IgD-negative memory B cell (primary cell): ENCODE measurements around the gene ACADL. TPM values are rescaled to one million over a fixed set of nuclear protein-coding genes. Genes with fewer than 3 reads are reported as not detected.

Source experiments
- H3K27ac Mint-ChIP-seq, 3 donors: one replicate each; pipeline ENCODE4 v1.8.0; 2020 to 2022; ENCODE audit warnings: mild to moderate bottlenecking in 3 of 3, mixed read lengths in 3 of 3, moderate library complexity in 1 of 3
- H3K27me3 Mint-ChIP-seq: one replicate; pipeline ENCODE4 v1.8.0; 2021; ENCODE audit warnings: mixed read lengths
- H3K36me3 Mint-ChIP-seq: one replicate; pipeline ENCODE4 v1.8.0; 2020; ENCODE audit warnings: mild to moderate bottlenecking, mixed read lengths
- H3K4me1 Mint-ChIP-seq, 3 donors: one replicate each; pipeline ENCODE4 v1.8.0; 2020 to 2022; ENCODE audit warnings: mixed read lengths in 3 of 3, mild to moderate bottlenecking in 1 of 3
- H3K4me3 Mint-ChIP-seq, 4 donors: one replicate each; pipeline ENCODE4 v1.8.0; 2020 to 2022; ENCODE audit warnings: mild to moderate bottlenecking in 4 of 4, mixed read lengths in 4 of 4, moderate library complexity in 3 of 4
- H3K9me3 Mint-ChIP-seq, 3 donors: one replicate each; pipeline ENCODE4 v1.8.0; 2020 to 2021; ENCODE audit warnings: mixed read lengths in 3 of 3, mild to moderate bottlenecking in 1 of 3
- polyA plus RNA-seq: library from polyadenylated mRNA; unstranded; fragments of 300-500 nt; fragmentation: Illumina TruSeq; gene quantifications from one replicate; pipeline ENCODE4 v1.2.3, GENCODE V29; 2021

Gene ACADL
- polyA plus RNA-seq, 1 donor from 2014 or later = not detected

GRCh38 chr2:210227290-210228088, 2.2 kb upstream of the ACADL start:
- Mint-ChIP-seq H3K4me1 (peaks cover 0 to 4% (median 4%) of the 10 kb centered on the region in 3 donors), H3K4me3 (no peak overlapping the region), H3K9me3 (no peaks in the 10 kb centered on the region), H3K36me3 (no peaks in the 10 kb centered on the region), H3K27ac (no peak overlapping the region), H3K27me3 (peaks cover 22% of the 10 kb centered on the region)

DNA sequence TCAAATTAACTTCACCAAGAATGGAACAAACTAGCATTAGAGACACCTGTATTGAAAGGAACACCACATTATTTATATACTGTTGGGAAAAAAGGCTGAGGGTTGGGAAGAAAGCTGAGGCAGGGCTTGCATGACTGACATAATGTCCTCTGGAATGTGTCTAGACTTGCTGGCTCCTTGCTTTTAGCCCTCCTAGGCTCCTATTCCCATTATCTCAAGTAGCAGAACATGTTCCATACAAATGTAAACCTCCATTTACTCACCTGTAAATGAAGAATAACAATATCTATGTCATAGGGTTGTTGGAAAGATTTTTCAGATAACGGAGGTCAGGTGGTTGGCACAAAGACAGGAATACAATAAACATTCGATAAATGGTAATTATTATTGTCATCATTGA, 976 bp upstream of the ACADL start:
- no peaks in the 10 kb centered on the region for H3K36me3 Mint-ChIP-seq
- peaks cover 22% of the 10 kb centered on the region for H3K27me3 Mint-ChIP-seq
- no peak overlapping the region for H3K27ac Mint-ChIP-seq
- peak overlapping the region in 1 of 4 donors; percentile 54 for H3K4me3 Mint-ChIP-seq
- peaks cover 0 to 4% (median 4%) of the 10 kb centered on the region in 3 donors for H3K4me1 Mint-ChIP-seq
- no peaks in the 10 kb centered on the region for H3K9me3 Mint-ChIP-seq

- H3K27ac Mint-ChIP-seq = peak overlapping the region in 1 of 3 donors; percentile 35
- H3K4me3 Mint-ChIP-seq = peak overlapping the region in 1 of 4 donors; percentile 55
- H3K9me3 Mint-ChIP-seq = no peaks in the 10 kb centered on the region
- peaks cover 26% of the 10 kb centered on the region for H3K27me3 Mint-ChIP-seq
- H3K4me1 Mint-ChIP-seq = peaks cover 0 to 4% (median 4%) of the 10 kb centered on the region in 3 donors
- no peaks in the 10 kb centered on the region for H3K36me3 Mint-ChIP-seq
Measured at GRCh38 chr2:210224591-210224940, 681 bp downstream of the ACADL start.

DNA sequence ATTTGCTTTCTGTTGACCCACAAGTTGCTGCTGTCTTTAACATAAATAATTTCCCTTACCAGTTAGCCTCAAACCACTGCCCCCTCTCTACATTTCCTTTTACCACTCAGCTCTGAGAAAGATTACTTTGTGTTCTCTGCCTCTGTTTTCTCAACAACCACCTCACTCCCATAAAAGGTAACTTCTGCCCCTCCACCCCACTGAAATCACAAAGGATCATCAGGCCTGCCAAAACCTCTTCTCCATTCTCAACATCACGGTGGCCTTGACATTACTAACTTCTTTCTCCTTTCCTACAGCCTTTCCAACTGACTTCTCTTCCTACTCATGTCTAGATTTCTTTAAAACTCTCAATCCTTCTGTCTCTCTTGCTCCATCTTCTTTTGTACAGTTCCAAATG, 10.1 kb downstream of the ACADL start:
- no peaks in the 10 kb centered on the region for H3K27me3 Mint-ChIP-seq
- no peak overlapping the region for H3K4me3 Mint-ChIP-seq
- H3K9me3 Mint-ChIP-seq = no peaks in the 10 kb centered on the region
- H3K4me1 Mint-ChIP-seq = no peaks in the 10 kb centered on the region
- no peak overlapping the region for H3K27ac Mint-ChIP-seq
- H3K36me3 Mint-ChIP-seq = no peaks in the 10 kb centered on the region

DNA sequence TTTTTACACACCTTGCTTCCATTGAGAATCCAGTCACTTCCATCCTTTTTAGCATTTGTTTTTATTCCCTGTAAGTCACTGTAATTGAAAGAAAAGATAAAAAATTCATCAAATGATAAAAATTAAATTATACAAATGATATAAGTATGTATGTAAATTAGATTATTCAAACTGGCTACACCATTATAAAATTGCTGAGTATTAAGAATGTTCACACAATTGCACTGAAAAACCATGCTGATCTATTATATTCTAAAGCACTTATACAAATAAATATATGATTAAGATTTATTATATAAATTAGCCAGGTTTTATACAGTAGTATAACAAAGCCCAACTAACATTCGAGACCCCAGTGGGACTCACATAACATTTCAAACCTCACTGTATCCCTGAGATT, 15.1 kb downstream of the ACADL start:
- peaks cover 9% of the 10 kb centered on the region for H3K27me3 Mint-ChIP-seq
- no peaks in the 10 kb centered on the region for H3K4me1 Mint-ChIP-seq
- no peak overlapping the region for H3K4me3 Mint-ChIP-seq
- H3K27ac Mint-ChIP-seq = no peak overlapping the region
- H3K36me3 Mint-ChIP-seq = no peaks in the 10 kb centered on the region
- H3K9me3 Mint-ChIP-seq = no peaks in the 10 kb centered on the region

- Mint-ChIP-seq H3K27ac (no peak overlapping the region), H3K27me3 (peaks cover 11% of the 10 kb centered on the region), H3K4me1 (no peaks in the 10 kb centered on the region), H3K9me3 (no peaks in the 10 kb centered on the region), H3K4me3 (no peak overlapping the region), H3K36me3 (no peaks in the 10 kb centered on the region)
Measured at GRCh38 chr2:210207929-210208328, 17.3 kb downstream of the ACADL start.

- no peak overlapping the region for H3K27ac Mint-ChIP-seq
Measured at GRCh38 chr2:210203558-210203957, 21.7 kb downstream of the ACADL start.

DNA sequence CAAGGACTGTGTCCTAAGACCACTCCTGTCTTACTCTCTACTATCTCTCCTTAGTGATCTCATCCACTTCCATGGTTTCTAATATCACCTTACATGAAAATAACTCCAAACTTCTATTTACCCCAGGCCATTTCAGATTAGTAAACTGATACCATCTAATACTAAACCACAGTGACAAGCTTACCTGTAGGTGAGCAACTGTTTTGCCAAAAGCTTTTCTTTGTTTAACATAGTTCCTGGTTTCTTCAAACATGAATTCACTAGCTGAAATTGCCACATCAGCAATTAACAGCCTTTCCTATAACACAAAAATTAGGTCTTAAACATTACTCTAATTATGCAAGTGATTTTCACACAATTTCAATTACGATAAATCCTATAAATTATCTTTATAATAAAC, 22.1 kb downstream of the ACADL start:
- no peak overlapping the region for H3K27ac Mint-ChIP-seq
- no peaks in the 10 kb centered on the region for H3K9me3 Mint-ChIP-seq
- no peak overlapping the region for H3K4me3 Mint-ChIP-seq
- H3K36me3 Mint-ChIP-seq = no peaks in the 10 kb centered on the region
- H3K27me3 Mint-ChIP-seq = peaks cover 16% of the 10 kb centered on the region
- H3K4me1 Mint-ChIP-seq = no peaks in the 10 kb centered on the region

More at GRCh38 chr2:210203558-210203957, 21.7 kb downstream of the ACADL start:
- peaks cover 16% of the 10 kb centered on the region for H3K27me3 Mint-ChIP-seq
- H3K36me3 Mint-ChIP-seq = no peaks in the 10 kb centered on the region
- no peak overlapping the region for H3K4me3 Mint-ChIP-seq
- no peaks in the 10 kb centered on the region for H3K4me1 Mint-ChIP-seq
- no peaks in the 10 kb centered on the region for H3K9me3 Mint-ChIP-seq

- no peaks in the 10 kb centered on the region for H3K9me3 Mint-ChIP-seq
- peaks cover 7% of the 10 kb centered on the region for H3K27me3 Mint-ChIP-seq
- H3K27ac Mint-ChIP-seq = no peak overlapping the region
- H3K36me3 Mint-ChIP-seq = no peaks in the 10 kb centered on the region
- no peaks in the 10 kb centered on the region for H3K4me1 Mint-ChIP-seq
- no peak overlapping the region for H3K4me3 Mint-ChIP-seq
Measured at GRCh38 chr2:210199854-210200253, 25.4 kb downstream of the ACADL start.

GRCh38 chr2:210199186-210199765, 26.0 kb downstream of the ACADL start:
- Mint-ChIP-seq H3K36me3 (no peaks in the 10 kb centered on the region), H3K9me3 (no peaks in the 10 kb centered on the region), H3K4me3 (no peak overlapping the region), H3K4me1 (no peaks in the 10 kb centered on the region), H3K27ac (no peak overlapping the region), H3K27me3 (peaks cover 7% of the 10 kb centered on the region)

GRCh38 chr2:210198326-210198725, 26.9 kb downstream of the ACADL start:
- Mint-ChIP-seq H3K4me1 (no peaks in the 10 kb centered on the region), H3K36me3 (no peaks in the 10 kb centered on the region), H3K4me3 (no peak overlapping the region), H3K27ac (no peak overlapping the region), H3K27me3 (peaks cover 7% of the 10 kb centered on the region), H3K9me3 (no peaks in the 10 kb centered on the region)

DNA sequence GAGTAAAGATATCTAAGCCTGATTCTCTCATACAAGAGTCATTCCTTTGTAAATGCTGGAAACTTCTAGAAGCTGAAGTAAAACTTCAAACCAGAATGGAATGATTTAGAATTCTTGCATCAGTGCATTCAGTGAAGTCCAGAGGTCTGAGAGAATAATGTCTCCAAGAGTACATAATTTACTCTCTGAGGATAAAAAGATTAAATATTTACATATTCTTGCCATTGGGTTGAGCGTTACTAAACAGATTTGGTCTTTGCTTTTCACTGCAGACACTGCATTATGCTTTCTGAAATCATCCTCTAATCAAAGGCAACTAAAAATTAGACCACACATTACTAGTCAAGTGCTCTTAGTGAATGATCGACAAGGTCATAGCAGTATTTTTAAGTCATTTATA, 27.5 kb downstream of the ACADL start:
- Mint-ChIP-seq H3K4me3 (no peak overlapping the region), H3K36me3 (no peaks in the 10 kb centered on the region), H3K27me3 (peaks cover 4% of the 10 kb centered on the region), H3K4me1 (no peaks in the 10 kb centered on the region), H3K9me3 (no peaks in the 10 kb centered on the region), H3K27ac (no peak overlapping the region)

DNA sequence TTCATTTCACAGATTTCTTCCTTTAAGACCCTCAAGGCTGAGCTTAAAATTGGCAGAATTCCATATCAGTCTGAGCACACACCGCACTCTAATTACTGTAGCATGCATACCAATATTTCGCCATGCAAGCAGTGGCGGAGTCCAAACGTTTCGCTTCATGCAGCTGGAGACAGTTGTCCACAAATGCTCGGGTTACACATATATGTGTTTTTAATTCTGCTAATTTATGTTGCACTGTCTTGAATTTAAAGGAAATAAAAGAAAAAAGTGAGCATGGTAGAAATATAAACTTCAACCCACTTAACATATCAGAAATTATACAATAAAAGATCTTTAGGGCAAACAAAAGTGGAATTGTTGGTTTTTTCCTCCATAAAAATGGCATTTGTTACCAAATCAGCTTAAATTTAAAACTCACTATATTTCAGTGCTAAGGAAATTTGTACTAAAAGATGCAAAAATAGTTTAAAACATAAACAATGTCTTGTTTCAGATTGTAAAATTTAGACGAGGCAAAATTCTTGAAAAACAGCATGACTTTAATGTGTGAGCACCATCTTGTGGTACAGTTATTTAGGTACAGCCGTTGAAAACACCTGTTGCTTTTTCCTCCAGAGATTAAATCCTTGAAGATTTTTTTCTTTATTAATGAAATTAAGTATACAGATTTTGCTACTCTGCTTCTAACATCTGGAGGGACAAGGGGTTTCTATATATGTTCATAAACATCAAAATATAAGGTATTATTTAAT, 30.0 kb downstream of the ACADL start:
- Mint-ChIP-seq H3K27me3 (no peaks in the 10 kb centered on the region), H3K27ac (no peak overlapping the region), H3K9me3 (no peaks in the 10 kb centered on the region), H3K4me3 (no peak overlapping the region), H3K4me1 (no peaks in the 10 kb centered on the region), H3K36me3 (no peaks in the 10 kb centered on the region)

- H3K4me3 Mint-ChIP-seq = no peak overlapping the region
- peaks cover under 1 to 9% (median 8%) of the 10 kb centered on the region in 3 donors for H3K9me3 Mint-ChIP-seq
- no peaks in the 10 kb centered on the region for H3K4me1 Mint-ChIP-seq
- H3K27ac Mint-ChIP-seq = no peak overlapping the region
- H3K36me3 Mint-ChIP-seq = no peaks in the 10 kb centered on the region
- H3K27me3 Mint-ChIP-seq = peaks cover 7% of the 10 kb centered on the region
Measured at GRCh38 chr2:210190345-210190744, 34.9 kb downstream of the ACADL start.

- Mint-ChIP-seq H3K9me3 (peaks cover 6 to 14% (median 10%) of the 10 kb centered on the region in 3 donors), H3K27me3 (peaks cover 7% of the 10 kb centered on the region), H3K4me1 (no peaks in the 10 kb centered on the region), H3K27ac (no peak overlapping the region), H3K4me3 (no peak overlapping the region), H3K36me3 (no peaks in the 10 kb centered on the region)
Measured at GRCh38 chr2:210189452-210190138, 35.7 kb downstream of the ACADL start.
